Measurements from ENCODE around the gene PNLIPRP3. TPM values are rescaled to one million over a fixed set of nuclear protein-coding genes. Genes with fewer than 3 reads are reported as not detected.

The PNLIPRP3 gene
- total RNA-seq (2022; extraction: Qiagen RNA extraction; ENCODE audit: low read depth), result 0.03 TPM in 1 of 5 replicates, not detected in the others

DNA sequence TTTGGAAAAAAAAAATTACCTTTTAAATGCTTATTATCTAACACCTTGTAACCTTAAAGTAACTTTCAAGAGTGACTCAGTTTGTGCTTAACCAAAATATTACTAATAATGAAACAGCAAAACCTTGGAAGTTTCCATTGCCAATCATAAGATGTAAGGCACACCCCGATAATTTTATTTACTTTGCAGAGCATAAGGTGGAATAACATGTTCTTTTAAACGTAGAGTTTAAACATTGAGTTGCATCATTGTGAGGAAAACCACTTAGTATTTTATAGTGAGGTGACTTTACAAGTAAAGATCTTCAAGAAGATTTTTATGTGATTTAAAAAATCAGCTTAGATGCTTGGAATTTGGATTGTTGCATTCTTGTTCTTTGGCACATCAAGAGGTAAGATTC lies at the start of gene PNLIPRP3:
PNLIPRP3 (plus strand) TSS at position 177 of the 400 bp plus-strand sequence; CDS start at position 343, 166 bp downstream.

Other genes with a start within 250 kb of the PNLIPRP3 start
- 9.8 to 12.3 TPM (median 11.2 TPM) in 5 replicates for gene GFRA1, start 154.6 kb upstream of the PNLIPRP3 start, total RNA-seq (2022; extraction: Qiagen RNA extraction; ENCODE audit: low read depth)
- gene CCDC172, start 103.4 kb upstream of the PNLIPRP3 start, total RNA-seq (2022; extraction: Qiagen RNA extraction; ENCODE audit: low read depth), result not detected in 5 replicates
- gene PNLIP, start 118.1 kb downstream of the PNLIPRP3 start, total RNA-seq (2022; extraction: Qiagen RNA extraction; ENCODE audit: low read depth), result not detected in 5 replicates
- not detected in 5 replicates for gene PNLIPRP1, start 163.1 kb downstream of the PNLIPRP3 start, total RNA-seq (2022; extraction: Qiagen RNA extraction; ENCODE audit: low read depth)
- gene PNLIPRP2, start 193.1 kb downstream of the PNLIPRP3 start, total RNA-seq (2022; extraction: Qiagen RNA extraction; ENCODE audit: low read depth), result not detected in 5 replicates